CD4-positive, alpha-beta T cell treated with Interleukin-4 for 1 hour (primary cell): ENCODE results near the gene MATR3.
"Not testable (repeated sequence)": the region's sequence is repeated elsewhere in the genome, so short reads cannot be mapped to it uniquely, and the experiment has no call there.

Experiments
- DNase-seq, 2 donors: peaks; one replicate each; pipeline ENCODE4 v3.0.0-alpha.2; 2020 to 2022

MATR3 gene, protein sequence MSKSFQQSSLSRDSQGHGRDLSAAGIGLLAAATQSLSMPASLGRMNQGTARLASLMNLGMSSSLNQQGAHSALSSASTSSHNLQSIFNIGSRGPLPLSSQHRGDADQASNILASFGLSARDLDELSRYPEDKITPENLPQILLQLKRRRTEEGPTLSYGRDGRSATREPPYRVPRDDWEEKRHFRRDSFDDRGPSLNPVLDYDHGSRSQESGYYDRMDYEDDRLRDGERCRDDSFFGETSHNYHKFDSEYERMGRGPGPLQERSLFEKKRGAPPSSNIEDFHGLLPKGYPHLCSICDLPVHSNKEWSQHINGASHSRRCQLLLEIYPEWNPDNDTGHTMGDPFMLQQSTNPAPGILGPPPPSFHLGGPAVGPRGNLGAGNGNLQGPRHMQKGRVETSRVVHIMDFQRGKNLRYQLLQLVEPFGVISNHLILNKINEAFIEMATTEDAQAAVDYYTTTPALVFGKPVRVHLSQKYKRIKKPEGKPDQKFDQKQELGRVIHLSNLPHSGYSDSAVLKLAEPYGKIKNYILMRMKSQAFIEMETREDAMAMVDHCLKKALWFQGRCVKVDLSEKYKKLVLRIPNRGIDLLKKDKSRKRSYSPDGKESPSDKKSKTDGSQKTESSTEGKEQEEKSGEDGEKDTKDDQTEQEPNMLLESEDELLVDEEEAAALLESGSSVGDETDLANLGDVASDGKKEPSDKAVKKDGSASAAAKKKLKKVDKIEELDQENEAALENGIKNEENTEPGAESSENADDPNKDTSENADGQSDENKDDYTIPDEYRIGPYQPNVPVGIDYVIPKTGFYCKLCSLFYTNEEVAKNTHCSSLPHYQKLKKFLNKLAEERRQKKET

DNA sequence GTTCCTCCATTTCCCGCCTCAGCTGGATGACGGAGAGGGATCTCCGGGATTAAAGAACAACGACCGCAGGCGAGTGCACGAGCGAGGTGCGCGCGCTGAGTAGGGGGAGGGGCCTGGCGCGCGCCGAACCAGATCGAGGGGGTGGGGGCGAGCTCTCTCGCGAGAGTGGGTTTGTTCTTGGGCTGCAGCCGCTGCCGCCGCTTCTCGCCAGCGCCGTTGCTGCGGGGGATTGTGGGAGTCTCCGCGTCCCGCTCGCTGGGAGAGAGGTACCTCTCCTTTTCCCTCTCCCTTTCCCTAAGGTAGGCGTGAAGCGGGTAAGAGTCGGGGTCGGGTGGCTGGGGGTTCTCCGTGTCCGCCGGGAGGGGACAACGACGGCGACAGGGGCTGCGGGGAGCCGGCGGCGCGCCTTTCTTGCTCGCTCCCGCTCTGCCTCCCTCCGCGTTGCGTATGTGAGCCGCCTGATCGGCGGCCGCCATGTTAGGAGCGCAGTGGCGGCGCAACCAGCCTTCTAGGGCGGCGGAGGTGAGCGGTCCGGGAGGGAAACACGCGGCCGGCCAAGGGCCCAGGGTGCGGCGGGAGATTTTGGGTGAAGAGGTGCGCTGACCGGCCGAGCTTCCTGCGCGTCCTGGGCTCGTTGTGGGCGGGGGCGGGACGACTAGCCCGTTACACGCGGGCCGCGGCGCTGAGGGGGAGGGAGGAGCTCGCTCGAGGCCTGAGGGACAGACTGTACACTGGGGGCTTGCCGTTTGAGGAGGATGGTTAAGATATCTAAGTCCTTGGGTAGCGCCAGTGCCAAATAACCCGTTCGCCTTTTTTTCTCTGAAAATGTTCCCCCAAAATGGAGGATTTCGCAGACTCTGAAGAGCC is at the start of gene MATR3:
Gene MATR3, plus strand, starts transcription at position 234 of the 867 bp plus-strand sequence. CDS start 13,676 bp downstream, outside the sequence.
- peak; percentile 93 for DNase-seq

DNA sequence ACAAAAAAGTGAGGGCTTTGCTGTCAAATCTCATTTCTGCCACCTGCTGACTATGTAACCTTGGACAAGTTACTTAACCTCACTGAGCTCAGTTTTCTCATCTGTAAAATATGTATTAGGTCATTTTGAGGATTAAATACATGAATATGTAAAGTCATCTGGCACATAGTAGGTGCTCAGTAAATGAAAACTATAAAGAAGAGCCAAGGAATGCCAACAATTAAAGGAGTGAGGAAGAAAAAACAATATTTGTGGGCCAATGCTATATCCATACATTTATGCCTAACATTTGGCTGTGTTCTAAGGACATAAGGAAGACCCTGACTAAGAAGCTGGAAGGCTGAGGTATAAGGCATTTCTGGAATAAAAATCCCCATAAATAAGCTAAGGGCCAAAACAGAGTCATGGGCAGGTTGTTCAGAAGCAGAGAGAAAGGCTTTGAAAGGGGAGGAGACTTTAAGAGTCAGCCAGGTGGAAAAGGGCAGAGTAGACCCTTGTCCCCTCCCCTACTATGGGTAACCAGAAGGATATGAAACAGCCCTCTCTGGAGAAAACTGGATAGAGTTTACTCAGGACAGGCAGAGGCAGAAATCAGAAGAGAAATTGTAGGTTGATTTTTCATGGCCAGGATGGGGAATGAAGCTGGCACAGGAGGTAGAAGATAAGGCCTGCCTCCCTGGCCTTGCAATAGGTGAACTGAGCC is 47.8 kb upstream of the MATR3 start:
- no peak for DNase-seq

DNA sequence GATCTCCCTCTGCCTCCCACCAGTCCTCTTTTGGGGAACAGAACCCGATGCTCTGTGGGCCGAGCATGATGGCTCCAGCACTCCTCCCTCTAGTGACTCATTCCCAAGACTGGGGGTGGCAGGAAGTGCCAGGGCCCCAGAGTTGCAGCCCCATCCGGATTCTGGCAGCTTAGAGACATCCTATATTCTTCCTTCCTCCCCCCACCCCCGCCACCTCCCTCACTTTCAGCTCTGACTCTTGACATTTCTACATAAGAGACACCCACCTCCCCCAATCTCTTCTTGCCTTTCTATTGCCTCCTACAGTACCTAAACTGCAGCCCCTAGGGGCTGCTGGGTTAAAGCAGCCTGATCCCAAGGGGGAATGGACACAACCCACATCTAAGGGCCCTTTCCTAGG is 47.1 kb upstream of the MATR3 start:
- DNase-seq = peak in 1 of 2 donors; percentile 54

DNA sequence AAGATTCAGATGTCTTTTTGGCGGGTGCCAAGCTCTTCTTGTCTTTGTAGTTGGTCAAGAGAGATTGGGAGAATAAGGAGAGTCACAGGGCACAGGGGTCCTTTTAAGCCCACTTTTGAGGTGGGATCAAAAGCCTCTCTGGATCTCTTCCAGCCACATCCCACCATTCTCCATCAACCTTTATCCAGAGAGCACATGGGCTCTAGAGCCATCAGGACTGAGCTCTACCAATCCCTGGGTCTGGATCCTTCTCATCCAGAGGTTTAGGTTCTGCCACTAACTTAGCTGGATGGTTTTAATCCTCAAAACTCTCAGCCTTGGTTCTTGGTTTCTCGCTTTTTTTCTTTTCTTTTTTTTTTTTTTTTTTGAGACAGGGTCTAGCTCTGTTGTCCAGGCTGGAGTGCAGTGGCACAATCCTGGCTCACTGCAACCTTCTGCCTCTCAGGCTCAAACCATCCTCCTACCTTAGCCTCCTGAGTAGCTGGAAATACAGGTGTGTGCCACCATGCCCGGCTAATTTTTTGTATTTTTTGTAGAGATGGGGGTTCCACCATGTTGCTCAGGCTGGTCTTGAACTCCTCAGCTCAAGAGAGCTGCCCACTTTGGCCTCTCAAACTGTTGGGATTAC is 44.6 kb upstream of the MATR3 start:
- no peak for DNase-seq

DNA sequence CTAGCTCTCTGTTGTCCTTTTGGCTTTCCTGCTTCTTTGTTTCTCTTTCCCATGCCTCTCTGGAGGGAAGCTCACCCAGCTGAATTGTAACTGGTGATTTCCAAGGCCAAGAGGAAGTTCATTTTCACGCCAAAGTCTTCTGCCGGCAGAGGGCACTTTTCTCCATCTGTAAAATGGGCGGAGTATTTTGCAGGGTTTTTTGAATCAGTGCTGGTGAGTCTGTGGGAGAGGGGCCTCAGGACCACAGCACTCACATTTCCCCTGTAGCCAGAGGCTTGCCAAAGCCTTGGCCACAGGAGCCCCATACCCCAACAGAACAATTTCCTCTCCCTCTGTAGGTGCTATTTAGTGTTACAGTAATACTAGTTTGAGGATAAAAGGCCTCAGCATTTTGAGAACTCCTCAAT is 42.3 kb upstream of the MATR3 start:
- peak; percentile 36 to 60 for DNase-seq

DNA sequence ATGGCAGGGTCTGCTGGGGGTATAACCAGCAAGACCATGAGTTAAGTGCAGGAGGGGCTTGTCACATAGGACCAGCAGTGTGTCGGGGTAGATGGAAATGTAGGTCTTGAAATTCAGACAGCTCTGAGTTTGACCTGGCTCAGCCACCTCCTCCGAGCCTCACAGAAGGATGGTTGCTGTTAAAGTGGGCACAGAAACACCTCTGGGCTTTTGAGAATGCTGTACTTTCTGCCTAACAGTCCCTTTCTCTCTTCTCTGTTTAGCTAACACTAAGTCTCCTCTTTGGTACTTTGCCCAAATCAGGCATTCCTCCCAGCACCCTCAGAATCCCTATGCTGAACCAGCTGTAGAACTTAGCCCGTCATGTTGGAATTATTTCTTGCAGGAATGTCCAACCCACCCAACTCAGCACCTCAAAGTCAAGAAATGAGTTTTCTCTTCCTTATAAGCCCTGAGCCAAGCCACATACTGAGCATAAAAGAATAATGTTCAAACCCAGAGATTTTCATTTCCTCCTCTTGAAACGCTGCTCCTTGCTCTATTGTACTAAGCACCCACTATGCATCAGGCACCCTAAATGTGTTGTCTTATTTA is 41.7 kb upstream of the MATR3 start:
- no peak for DNase-seq

DNA sequence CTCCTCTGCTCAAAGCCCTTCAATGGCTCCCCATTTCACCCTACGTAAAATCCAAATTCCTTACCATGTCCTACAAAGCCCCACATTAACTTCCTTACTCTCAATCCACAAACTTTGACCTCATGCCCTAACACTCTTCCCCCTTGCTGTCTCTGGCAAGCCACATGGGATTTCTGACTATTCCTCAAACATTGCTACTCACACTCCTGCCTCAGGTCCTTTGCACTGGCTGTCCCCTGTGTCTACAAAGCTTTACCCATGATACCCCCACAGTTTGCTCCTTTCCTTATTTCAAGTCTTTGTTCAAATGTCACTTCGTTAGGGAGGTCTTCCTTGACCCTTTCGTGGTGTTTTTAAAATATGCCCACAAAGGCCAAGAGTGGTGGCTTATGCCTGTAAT is 40.4 kb upstream of the MATR3 start:
- no peak for DNase-seq

DNA sequence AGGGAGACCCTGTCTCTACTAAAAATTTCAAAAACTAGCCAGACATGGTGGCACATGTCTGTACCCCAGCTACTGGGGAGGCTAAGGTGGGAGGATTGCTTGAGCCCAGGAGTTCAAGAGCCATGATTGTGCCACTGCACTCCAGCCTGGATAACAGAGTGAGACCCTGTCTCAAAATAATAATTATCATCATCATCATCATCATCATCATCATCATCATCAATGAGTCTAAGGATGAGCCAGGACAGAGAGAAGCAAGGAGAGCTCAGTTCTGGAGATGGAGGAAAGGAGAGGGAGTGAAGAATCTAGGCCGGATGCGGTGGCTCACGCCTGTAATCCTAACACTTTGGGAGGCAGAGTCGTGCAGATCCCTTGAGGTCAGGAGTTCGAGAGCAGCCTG is 36.7 kb upstream of the MATR3 start:
- no peak for DNase-seq

DNA sequence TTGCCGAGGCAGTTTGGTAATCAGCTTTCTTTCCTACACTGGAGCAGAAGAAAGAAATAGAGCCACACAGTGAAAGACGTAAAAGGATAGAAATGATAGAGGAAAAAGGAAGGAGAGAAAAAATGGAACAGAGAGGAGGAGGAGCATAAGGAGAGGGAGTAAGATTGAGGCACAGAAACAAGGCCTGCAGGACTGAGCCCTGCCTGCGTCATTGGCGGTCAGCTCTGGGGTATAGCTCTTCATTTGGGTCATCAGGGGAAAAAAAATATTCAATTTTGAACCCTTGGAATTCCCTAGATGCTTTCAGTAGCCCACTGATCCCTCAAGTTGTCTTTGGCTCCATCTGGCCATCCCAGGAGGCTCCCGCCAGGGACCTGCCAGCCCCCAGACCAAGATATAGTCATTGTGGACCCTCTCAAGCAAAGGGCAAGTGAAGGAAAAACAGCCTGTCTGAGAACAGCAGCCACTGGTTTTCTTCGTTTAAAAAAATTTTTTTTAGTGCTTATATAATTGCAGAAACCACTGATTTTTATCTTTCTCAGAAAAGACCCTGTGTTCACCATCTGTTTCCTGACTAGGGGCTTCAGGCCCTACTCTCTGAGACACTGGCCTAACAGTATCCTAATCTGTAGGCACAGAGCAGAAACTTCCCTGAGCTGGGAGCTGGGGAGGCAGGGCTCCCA is 31.3 kb upstream of the MATR3 start:
- DNase-seq = no peak

DNA sequence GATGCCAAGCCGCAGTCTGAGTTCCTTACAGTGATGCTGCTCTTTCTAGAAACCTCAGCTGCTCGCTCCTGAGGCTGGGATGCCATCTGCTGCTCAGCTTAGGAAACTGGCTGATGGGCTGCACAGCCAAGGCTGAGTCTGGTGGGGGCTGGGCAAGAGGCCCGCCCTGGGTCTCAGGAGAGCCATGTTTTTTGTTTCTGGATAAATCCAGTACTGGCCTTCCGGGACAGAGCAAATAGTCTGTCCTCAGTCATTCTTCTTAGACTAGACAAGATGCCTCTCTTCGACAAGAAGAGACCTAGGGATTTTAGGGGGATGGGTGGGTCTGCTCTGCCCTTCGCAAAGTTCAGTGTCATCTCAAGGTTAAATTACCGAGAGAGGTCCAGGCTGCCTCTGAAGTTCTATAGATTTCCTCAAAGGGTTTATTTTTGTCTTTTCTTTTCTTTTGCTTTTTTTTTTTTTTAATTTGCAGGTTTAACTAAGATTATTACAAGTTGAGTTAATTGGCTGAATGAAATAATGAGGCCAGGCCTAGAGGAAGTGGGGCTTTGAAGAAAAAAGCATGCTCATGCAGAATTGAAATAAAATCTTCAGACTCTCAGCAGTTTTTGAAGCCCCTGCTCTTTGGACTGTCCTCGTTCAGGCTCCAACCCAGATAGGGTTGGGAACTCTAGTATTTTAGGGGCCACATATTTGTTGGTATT is 30.6 kb upstream of the MATR3 start:
- peak; percentile 65 to 74 for DNase-seq

DNA sequence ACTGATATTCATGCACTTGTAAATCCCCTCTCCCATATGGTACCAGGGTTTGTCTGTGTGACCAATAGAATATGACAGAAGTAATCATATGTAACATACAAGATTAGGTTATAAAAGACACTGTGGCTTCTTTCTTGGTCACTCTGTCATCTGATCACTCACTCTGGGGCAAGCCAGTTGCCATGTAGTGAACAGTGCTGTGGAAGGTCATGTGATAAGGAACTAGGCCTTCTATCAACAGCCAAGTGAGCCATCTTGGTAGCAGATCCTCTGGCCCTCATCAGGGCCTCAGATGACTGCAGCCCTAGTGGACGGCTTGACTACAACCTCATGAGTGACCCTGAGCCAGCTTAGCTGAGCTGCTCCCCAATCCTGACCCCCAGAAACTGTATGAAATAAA is 30.0 kb upstream of the MATR3 start:
- DNase-seq = no peak

DNA sequence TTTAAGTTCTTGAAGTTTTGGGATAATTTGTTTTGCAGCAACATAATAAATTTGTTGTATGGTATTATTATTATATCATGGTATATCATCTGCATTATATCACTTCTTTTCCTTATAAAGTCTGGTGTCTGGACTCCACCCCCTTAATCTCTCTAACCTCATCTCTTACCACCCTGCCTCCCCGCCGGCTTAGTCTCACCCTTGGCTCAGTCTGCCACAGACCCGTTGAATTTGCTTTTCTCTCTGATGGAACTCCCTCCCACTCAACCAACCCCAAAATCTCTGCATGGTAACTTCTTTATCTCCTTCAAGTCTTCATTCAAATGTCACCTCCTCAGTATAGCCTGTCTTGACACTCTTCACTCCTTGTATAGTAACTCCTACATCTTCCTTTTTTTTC is 29.6 kb upstream of the MATR3 start:
- DNase-seq = no peak

DNA sequence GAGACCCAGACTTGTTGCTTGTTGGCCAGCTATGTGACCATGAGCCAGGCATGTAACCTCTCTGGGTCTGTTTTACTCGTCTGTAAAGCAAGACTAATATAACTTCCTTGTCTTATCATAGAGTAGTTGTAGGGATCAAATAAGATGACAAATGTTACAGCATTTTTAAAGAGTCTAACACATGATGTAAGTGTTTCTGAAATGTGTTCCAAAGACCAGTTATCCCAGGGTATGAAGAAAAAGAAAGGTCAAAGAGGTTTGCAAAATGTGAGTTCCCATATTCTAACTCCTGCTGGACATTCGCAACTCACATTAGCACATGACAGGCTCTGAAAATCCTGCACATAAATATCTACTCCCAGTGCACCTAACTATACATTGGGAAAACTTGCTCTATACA is 28.5 kb upstream of the MATR3 start:
- DNase-seq = no peak

DNA sequence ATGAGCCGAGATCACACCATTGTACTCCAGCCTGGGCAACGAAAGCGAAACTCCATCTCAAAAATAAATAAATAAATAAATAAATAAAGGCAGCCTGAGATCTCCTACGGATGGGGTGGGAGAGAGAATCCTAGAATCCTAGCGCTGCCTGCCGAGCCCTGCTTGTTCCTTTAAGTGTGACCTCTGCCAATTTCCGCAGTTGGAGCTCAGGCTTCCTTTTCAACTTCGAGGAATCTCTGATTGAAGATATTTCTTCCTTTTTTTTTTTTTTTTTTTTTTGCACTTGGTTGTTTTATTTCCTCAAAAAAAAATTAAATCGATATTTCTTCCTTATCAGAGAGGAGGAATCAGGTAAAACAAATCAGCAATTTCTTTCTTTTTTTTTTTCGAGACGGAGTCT is 27.3 kb upstream of the MATR3 start:
- DNase-seq = no peak

DNA sequence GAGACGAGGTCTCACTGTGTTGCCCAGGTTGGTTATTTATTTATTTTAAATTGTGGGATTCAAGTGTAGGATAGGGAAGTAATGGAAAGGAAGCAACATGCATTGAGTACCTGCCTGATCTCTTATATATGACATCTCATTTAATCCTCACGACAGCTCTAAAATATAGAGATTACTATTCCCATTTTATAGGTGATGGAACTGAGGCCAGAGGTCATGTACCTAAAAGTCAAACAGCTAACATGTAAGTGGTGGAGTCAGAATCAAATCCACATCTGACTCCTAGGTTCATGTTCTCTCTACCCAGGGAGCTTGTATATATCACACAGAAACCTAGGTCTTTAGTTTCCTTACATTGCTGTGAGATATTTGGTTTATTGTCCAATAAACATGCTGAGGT is 26.1 kb upstream of the MATR3 start:
- no peak for DNase-seq

DNA sequence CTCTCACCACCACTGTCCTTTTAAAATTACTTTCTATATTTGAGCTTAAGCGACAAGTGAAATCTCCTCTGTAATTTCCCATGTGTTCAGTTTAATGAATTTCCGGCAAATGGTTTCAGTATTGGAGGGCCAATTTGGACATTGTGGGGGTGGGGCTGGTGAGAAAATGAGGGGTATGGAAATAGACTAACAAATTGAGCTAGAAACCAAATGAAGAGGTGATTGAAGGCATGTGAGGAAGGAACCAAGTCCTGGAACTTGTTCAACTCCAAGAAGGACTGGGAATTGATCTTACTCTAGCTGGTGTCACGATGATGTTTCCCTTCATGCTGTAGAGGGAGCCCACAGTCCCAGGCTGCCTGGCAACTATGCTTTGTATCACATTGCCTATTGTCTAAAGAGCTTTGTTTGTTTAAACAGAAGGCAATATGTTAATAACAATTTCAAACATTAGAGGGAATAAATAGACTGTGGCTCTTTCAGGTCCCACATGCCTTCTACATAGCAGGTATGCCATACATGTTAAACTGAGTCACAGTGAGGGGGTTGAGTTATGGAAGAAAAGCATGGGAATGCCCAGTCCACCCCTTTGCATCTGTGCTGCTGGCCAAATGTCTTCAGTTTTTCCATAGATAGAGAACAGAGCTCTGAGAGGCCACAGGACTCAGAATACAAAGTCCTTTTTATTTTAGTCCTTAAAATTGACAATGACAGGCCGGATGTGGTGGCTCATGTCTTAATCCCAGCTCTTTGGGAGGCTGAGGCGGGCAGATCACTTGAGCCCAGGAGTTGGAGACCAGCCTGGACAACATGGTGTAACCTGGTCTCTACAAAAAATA is 25.0 kb upstream of the MATR3 start:
- DNase-seq = peak in 1 of 2 donors; percentile 24

DNA sequence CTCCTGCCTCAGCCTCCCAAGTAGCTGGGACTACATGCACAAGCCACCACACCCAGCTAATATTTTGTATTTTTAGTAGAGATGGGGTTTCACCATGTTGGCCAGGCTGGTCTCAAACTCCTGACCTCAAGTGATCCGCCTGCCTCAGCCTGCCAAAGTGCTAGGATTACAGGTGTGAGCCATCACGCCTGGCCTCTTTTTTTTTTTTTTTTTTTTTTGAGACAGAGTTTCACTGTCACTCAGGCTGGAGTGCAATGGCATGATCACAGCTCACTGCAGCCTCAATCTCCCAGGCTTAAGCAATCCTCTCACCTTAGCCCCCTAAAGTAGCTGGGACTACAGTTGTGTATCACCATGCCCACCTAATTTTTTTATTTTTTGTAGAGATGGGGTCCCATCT is 22.8 kb upstream of the MATR3 start:
- not testable (repeated sequence) for DNase-seq

DNA sequence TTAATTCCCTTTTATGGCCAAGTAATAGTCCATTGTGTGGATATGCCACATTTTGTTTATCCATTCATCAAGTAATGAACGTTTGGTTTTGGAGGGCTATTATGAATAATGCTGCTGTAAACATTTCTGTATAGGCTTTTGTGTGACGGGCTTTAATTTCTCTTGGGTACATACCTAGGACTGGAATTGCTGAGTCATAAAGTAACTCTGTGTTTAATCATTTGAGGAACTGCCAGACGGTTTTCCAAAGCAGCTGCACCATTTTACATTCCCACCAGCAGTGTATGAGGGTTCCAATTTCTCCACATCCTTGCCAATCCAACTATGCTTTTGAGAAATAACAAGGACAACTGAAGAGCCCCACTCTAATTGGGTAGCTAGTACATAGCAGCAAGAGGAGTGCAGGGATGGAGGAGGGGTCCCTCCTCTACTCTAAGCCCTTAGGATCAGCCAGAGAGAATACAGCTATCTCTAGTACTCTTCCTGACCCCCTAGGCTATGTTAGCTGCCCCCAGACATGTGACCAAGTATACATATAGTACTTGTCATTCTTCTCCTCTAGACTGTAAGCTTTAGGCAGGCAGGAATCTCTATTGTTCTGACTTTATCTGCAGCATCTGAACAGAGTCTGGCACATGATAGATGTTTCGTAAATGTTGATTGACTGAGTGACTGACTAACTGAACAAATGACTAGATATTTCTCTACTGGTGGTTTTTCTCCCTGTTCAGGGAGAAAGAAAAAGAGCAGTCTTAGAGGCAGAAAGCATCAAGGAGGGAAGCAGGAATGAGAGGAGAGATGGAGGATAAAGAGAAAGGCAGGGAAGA is 22.1 kb upstream of the MATR3 start:
- DNase-seq = no peak
